CD4-positive, alpha-beta T cell (primary cell): Measurements from ENCODE around the gene MNT. TPM values are rescaled to one million over a fixed set of nuclear protein-coding genes. Genes with fewer than 3 reads are reported as not detected.

Experiments used
- ATAC-seq: fragments of 200-7000 bp; cut with Tn5 transposase; one replicate; pipeline ENCODE4 v1.10.0; 2022; ENCODE audit warnings: mild to moderate bottlenecking; ENCODE audit not compliant: poor library complexity
- CTCF ChIA-PET: fragments of 350-600 bp; sonication (Branson Sonifier 250); formaldehyde crosslinking; loops from one replicate; lab custom pipeline; 2021; ENCODE audit warnings: antibody characterized with exemption, inconsistent platforms; lab: Charles Lee
- POLR2A ChIA-PET: fragments of 350-600 bp; sonication (Branson Sonifier 250); formaldehyde crosslinking; loops from one replicate; lab custom pipeline; 2021; ENCODE audit warnings: antibody characterized with exemption, inconsistent platforms; lab: Charles Lee
- DNase-seq, 14 experiments: peaks; one replicate each; pipeline ENCODE4 v3.0.0-alpha.2; 2013 to 2020; ENCODE audit warnings: mixed read lengths in 2 of 14
- H3K27ac ChIP-seq, 2 donors: one replicate each; pipeline versions ENCODE4 v1.5.1 to v1.7.0; 2013; ENCODE audit warnings: low read length in 2 of 2, low read depth in 1 of 2, mild to moderate bottlenecking in 1 of 2
- H3K27me3 ChIP-seq, 2 experiments: 1 replicate in 1 of 2; 2 replicates in 1 of 2; pipeline versions ENCODE4 v1.6.1 to v1.7.0; 2013; ENCODE audit warnings: low read length in 2 of 2, control low read depth in 1 of 2, mild to moderate bottlenecking in 1 of 2, moderate library complexity in 1 of 2; ENCODE audit not compliant: insufficient read depth in 2 of 2, control insufficient read depth in 1 of 2
- H3K36me3 ChIP-seq: one replicate; pipeline ENCODE4 v1.6.1; 2013; ENCODE audit warnings: low read length, control low read depth; ENCODE audit not compliant: insufficient read depth
- H3K4me1 ChIP-seq: one replicate; pipeline ENCODE4 v1.6.1; 2013; ENCODE audit warnings: low read length, control low read depth; ENCODE audit not compliant: insufficient read depth
- H3K4me3 ChIP-seq: one replicate; pipeline ENCODE4 v1.5.1; 2013; ENCODE audit warnings: mild to moderate bottlenecking, low read length, moderate library complexity
- H3K9me3 ChIP-seq, 2 experiments: 1 replicate in 1 of 2; 2 replicates in 1 of 2; pipeline versions ENCODE4 v1.6.1 to v1.7.0; 2013; ENCODE audit warnings: low read length in 2 of 2, mild to moderate bottlenecking in 2 of 2, control low read depth in 1 of 2, moderate library complexity in 1 of 2; ENCODE audit not compliant: control insufficient read depth in 1 of 2, insufficient read depth in 1 of 2
- H3K27ac Mint-ChIP-seq: one replicate; pipeline ENCODE4 v1.8.0; 2020; ENCODE audit warnings: mixed read lengths
- H3K27me3 Mint-ChIP-seq: one replicate; pipeline ENCODE4 v1.8.0; 2021; ENCODE audit warnings: mixed read lengths
- H3K36me3 Mint-ChIP-seq: one replicate; pipeline ENCODE4 v1.8.0; 2021; ENCODE audit warnings: low read depth, mixed read lengths
- H3K4me1 Mint-ChIP-seq: one replicate; pipeline ENCODE4 v1.8.0; 2021; ENCODE audit warnings: low read depth, mixed read lengths
- H3K4me3 Mint-ChIP-seq: one replicate; pipeline ENCODE4 v1.8.0; 2020; ENCODE audit warnings: mild to moderate bottlenecking, mixed read lengths
- H3K9me3 Mint-ChIP-seq: one replicate; pipeline ENCODE4 v1.8.0; 2020; ENCODE audit warnings: mixed read lengths
- intact Hi-C, 2 experiments: fragments of 100-400 bp; cut with DNase I in 1 of 2; cut with micrococcal nuclease in 1 of 2; formaldehyde crosslinking; loops; one replicate each; pipeline versions ENCODE4 v1.15.1 to v1.9.0; 2023 to 2025; cut with DNase I, micrococcal nuclease
- total RNA-seq, 174 experiments: library from RNA in 2 of 174; stranded (reverse) in 2 of 174; gene quantifications; one replicate each; pipeline ENCODE4 v1.2.3 and lab custom pipeline; 2021 to 2026
- TF ChIP-seq, protein P1 (sequence below): fragments of 200-600 bp; IDR thresholded peaks from one replicate; pipeline ENCODE4 v1.8.0; 2022; ENCODE audit warnings: antibody characterized with exemption, mild to moderate bottlenecking

The MNT gene
- total RNA-seq, 2 experiments from 2014 or later: 111 to 118 TPM

DNA sequence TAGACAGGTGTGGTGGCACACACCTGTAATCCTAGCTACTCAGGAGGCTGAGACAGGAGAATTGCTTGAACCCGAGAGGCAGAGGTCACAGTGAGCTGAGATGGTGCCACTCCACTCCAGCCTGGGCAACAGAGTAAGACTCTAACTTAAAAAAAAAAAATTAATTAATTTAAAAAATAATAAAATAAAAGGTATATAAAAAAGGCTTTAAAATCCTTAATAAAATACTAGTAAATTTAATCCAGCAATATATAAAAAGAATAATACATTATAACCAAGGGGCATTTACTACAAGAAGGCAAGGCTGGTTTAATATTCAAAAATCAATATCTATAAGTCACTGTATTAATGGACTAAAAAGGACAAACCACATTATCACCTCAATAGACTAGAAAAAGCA, 44.8 kb upstream of the MNT start:
- intact Hi-C loops: no loop called here
- DNase-seq (no peak), ATAC-seq (no peak)
- ChIA-PET CTCF (no interaction called here), POLR2A (no interaction called here)
- no peak overlapping the region for H3K4me3 Mint-ChIP-seq
- Histone ChIP-seq H3K4me1 (no peaks in the 10 kb centered on the region), H3K27me3 (no peaks in the 10 kb centered on the region), H3K4me3 (no peak overlapping the region), H3K27ac (no peak overlapping the region), H3K36me3 (peaks cover 17% of the 10 kb centered on the region), H3K9me3 (peaks cover 0 to 7% of the 10 kb centered on the region in 2 experiments)
- no peak overlapping the region for H3K27ac Mint-ChIP-seq
- peaks cover 5% of the 10 kb centered on the region for H3K4me1 Mint-ChIP-seq
- no peaks in the 10 kb centered on the region for H3K27me3 Mint-ChIP-seq
- peaks cover 58% of the 10 kb centered on the region for H3K36me3 Mint-ChIP-seq
- H3K9me3 Mint-ChIP-seq: peaks cover 4% of the 10 kb centered on the region
- TF ChIP-seq, protein P1, sequence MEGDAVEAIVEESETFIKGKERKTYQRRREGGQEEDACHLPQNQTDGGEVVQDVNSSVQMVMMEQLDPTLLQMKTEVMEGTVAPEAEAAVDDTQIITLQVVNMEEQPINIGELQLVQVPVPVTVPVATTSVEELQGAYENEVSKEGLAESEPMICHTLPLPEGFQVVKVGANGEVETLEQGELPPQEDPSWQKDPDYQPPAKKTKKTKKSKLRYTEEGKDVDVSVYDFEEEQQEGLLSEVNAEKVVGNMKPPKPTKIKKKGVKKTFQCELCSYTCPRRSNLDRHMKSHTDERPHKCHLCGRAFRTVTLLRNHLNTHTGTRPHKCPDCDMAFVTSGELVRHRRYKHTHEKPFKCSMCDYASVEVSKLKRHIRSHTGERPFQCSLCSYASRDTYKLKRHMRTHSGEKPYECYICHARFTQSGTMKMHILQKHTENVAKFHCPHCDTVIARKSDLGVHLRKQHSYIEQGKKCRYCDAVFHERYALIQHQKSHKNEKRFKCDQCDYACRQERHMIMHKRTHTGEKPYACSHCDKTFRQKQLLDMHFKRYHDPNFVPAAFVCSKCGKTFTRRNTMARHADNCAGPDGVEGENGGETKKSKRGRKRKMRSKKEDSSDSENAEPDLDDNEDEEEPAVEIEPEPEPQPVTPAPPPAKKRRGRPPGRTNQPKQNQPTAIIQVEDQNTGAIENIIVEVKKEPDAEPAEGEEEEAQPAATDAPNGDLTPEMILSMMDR: no peak

- ChIA-PET POLR2A (interaction anchor here (0.7 kb wide), 1 partner anchor 9 kb away, joined by 3 read pairs; no protein-coding TSS in a partner anchor), CTCF (no interaction called here)
- Histone ChIP-seq H3K9me3 (peaks cover 0 to 7% of the 10 kb centered on the region in 2 experiments), H3K27ac (no peak overlapping the region), H3K4me1 (no peaks in the 10 kb centered on the region), H3K27me3 (no peaks in the 10 kb centered on the region), H3K36me3 (peaks cover 21% of the 10 kb centered on the region), H3K4me3 (no peak overlapping the region)
- no peak for DNase-seq
- H3K36me3 Mint-ChIP-seq: peaks cover 54% of the 10 kb centered on the region
- ATAC-seq: no peak
- H3K27me3 Mint-ChIP-seq: no peaks in the 10 kb centered on the region
- no peaks in the 10 kb centered on the region for H3K4me1 Mint-ChIP-seq
- H3K27ac Mint-ChIP-seq: no peak overlapping the region
- H3K9me3 Mint-ChIP-seq: peaks cover 4% of the 10 kb centered on the region
- H3K4me3 Mint-ChIP-seq: no peak overlapping the region
- intact Hi-C loops: no loop called here
- TF ChIP-seq, protein P1: no peak
Observed at GRCh38 chr17:2444382-2444781, 43.5 kb upstream of the MNT start.

- ChIA-PET POLR2A (no interaction called here), CTCF (no interaction called here)
- peaks cover 4% of the 10 kb centered on the region for H3K9me3 Mint-ChIP-seq
- no peaks in the 10 kb centered on the region for H3K4me1 Mint-ChIP-seq
- H3K36me3 Mint-ChIP-seq: peaks cover 75% of the 10 kb centered on the region
- Histone ChIP-seq H3K27me3 (no peaks in the 10 kb centered on the region), H3K4me3 (no peak overlapping the region), H3K4me1 (no peaks in the 10 kb centered on the region), H3K9me3 (peaks cover 0 to 7% of the 10 kb centered on the region in 2 experiments), H3K27ac (no peak overlapping the region), H3K36me3 (peaks cover 41% of the 10 kb centered on the region)
- no peak overlapping the region for H3K4me3 Mint-ChIP-seq
- ATAC-seq: no peak
- TF ChIP-seq, protein P1: no peak
- no peak for DNase-seq
- no peak overlapping the region for H3K27ac Mint-ChIP-seq
- intact Hi-C loops: no loop called here
- no peaks in the 10 kb centered on the region for H3K27me3 Mint-ChIP-seq
Observed at GRCh38 chr17:2442166-2442565, 41.3 kb upstream of the MNT start.
